GM19397 (cell line): Measurements from ENCODE around the gene NKD1.

Source experiments
- ATAC-seq: cut with Tn5 transposase; IDR thresholded peaks from one replicate; pipeline ENCODE4 v1.9.1; 2021; ENCODE audit warnings: mild to moderate bottlenecking, moderate library complexity; ENCODE audit not compliant: unreplicated experiment

Gene NKD1

DNA sequence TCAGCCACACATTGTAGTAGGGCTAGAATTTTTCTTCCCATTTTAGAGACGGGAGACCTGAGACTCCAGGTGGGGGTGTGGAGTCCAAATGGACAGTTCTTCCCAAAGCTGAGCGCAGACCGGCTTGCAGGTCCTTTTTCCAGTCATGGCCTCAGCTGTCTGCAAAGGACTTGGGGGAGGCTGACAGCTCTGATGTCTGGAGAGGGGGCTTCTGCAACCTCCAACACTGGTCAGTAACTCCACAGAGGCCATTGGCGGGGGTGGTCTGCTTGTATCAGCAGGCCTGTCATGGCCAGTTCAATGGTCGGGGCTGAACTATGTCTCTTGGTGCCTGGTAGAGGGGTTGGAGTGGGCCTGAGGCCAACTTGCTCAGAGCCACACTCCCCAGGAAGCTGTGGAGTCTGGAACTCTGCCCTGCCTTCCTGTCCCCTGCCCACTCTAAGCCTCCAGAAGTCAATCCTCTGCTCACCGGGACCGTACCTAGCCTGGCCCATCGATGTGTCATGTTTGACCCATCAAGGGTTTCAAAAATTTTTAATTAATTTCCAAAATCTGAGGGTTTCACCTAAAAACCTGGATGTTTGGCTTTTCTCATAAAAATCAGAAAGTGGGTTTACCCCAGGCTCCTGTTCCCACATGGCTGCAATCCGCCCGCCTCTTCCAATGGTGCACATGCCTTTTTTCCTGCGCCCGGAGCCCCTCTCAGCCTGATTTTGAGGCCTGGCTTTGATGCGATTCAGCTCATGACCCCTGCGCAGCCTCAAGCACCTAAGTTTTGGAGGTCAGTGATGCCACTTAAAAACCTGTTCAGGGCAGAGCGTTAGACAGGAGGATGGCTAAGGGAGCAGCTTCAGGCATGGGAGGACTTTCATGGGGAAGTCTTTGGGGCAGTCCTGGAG, 93.0 kb downstream of the NKD1 start:
- ATAC-seq, result no peak

DNA sequence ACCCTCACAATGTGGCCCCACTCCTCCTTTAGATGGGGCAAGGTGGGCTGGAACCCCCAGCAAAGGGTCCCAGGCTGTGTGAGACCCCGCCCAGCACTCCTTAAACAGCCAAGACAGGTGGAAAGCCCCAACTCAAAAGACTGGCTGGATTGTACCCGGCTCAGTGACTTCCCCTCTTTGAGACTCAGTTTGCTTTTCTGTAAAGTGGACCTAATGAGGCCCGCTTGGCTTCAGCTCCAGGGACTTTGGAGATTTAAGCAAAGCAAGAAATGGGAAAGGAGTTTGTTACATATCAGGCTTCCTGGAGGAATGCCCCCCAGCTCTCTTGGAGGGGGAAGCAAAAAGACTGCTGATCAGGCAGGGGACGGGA, 93.6 kb downstream of the NKD1 start:
- no peak for ATAC-seq

DNA sequence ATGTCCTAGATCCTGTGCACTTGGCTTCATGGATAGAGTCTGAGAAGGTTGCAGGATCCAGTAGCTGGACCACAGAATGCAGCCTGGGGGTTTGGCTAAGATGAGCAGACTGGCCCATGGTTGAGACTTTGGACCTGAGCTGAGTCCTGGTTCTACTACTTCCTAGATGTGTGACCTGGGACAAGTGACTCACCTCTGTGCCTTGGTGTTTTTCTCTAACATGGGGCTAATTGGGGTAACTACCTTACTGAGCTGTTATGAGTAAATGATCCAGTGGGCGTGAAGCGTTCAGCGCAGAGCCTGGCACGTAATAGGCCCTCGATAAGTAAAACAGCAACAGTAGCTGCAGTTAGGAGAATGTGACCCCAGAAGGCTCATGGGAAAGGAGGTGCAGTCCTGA, 94.2 kb downstream of the NKD1 start:
- ATAC-seq, result no peak

DNA sequence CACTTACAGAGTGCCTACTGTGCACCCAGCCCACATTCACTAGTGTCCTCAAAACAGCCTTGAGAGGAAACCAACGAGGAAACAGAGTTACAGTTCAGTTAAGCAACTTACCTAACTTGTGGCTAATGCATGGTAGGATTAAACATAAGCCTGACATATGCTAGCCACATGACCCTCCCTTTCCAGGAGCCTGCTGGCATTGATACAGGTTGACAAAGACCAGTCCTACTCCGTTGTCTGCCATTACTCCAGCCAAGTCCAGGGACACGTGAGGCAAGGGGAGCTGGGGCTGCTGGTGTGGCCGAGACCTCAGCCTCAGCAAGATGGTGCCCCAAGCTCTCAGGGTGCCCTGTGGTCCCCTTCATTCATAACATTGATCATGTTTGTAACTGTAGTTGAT, 95.0 kb downstream of the NKD1 start:
- ATAC-seq, result no peak

DNA sequence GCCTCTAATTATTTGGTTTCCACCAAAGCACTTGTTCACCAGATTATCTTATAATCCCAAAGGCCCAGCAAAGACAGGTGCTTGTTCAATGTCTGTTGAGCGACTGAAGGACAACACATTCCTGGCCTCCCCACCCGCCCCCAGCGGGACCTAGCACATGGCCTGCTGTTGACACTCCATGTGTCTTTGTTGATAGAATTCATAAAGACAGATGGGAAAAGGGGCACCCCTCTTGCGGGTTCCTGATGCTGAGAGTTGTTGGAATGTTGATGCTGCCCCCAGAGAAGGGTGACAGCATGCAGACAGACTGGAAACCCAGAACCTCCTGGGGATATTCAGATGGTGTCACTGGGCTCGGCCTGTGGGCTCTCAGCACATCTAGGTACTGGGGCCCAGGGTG, 96.0 kb downstream of the NKD1 start:
- ATAC-seq, result no peak

DNA sequence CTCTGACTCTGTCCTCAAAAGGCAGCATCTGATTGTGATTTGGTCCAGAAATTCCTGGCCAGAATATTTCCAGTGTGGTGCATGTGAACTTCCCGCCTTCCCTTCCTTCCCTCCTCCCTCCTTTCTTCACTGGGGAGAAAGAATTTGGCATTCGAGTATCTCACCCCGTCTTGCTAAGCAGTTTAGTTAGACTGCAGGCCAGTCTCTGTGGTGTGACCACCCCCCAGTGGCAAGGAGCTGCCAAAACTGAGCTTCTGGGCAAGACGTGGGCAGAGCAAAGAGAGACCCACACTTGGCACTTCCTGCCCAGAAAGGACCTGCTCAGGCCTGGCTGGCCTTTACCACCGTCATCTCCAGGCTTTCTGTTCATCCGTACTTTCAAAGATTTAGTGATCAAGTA, 96.5 kb downstream of the NKD1 start:
- ATAC-seq, result no peak

DNA sequence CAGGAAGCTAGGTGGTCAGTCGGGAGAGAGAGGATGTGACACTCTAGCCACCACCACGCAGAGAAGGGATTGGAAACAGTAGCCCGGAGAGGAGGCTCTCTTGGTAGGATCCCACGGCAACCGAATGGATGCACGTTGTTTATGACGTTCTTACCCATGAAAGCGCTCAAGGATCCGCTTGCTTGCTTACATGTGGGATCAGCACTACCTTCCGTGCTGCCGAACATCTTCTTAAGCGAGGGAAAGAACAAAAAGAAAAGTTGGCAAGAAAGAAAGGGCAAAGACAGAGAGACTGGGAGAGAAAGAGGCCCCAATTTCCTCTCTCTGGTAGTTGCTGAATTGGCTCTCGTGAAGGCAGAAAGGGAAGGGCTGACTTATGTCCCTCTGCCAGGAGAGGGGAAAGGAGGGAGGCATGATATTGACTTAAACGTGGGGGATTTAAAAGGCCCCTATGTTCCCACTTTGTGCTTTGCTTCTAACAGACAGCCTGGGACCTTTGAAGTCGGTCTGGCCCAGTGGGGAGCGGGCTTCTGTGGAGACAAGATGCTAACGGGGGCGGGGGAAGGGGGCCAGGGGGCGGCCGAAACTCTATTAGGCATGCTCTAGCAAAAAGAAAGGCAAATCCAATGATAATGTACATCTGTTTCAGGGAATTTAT, 97.5 kb downstream of the NKD1 start:
- ATAC-seq, result no peak

DNA sequence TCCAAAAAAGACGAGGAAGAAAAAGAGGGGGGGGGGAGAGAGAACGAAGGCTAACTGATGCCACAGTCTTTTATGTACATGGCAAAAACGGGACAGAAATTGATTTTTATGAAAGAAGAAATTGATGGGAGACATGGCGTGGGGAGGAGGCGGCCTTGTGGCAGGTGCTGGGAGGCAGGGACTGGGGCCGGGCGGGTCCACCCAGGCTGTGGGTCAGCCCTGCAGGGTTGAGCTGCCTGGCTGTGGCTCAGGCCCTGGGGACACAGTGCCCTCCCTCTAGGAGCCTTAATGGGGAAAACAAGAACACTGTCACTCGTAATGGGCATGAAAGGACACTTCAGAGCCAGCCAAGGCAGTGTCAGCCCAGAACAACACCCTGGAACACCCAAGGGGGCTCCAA, 98.1 kb downstream of the NKD1 start:
- ATAC-seq, result no peak

DNA sequence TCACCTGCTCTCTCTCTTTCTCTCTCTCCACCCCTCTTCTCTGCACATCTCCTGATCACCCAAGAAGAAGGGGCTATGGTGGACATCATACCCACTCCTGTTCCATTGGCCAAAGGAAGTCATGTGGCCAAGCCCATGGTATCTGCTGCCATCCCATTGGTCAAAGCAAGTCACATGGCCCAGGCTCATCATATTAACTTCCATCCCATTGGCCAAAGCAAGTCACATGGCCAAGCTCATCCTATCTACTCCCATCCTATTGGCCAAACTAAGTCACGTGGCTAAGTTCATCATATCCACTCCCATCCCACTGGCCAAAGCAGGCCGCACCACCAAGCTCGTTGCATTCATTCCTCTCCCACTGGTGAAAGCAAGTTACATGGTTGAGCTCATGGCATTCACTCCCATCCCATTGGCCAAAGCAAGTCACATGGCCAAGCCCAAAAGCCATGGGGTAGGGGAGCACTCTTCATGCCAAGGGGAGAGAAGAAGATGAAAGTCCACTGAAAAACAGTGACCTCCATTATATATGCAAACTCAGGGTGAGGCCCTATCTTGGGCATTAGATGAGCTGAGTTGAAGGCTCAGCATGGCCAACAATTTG, 103.7 kb downstream of the NKD1 start:
- no peak for ATAC-seq

DNA sequence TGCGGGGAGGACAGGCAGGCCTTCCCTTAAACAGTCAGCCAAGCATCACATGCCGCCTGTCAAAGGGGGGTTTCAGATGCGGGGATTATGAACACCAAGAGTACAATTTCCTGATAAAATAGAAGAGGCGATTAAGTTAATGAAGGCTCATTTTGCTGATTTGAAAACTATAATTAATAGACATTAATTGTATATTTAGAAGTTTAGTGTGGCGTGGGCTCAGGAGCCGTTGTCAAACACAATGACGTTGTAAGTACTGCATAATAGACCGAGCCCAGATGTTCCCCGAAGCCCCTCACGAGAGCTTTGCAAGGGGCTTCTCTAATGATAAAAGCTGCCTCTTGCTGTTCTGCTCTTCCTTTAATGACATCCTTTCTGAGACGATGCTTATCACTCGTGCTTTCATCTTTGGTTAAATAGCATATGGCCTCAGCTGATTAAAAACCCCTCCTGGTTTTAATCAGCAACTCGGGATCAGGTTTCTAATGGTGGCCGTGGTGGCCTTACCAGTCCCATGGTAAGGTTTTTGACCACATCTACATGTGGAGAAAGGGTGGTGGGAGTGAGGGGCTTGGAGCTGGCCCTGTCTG, 104.7 kb downstream of the NKD1 start:
- no peak for ATAC-seq

DNA sequence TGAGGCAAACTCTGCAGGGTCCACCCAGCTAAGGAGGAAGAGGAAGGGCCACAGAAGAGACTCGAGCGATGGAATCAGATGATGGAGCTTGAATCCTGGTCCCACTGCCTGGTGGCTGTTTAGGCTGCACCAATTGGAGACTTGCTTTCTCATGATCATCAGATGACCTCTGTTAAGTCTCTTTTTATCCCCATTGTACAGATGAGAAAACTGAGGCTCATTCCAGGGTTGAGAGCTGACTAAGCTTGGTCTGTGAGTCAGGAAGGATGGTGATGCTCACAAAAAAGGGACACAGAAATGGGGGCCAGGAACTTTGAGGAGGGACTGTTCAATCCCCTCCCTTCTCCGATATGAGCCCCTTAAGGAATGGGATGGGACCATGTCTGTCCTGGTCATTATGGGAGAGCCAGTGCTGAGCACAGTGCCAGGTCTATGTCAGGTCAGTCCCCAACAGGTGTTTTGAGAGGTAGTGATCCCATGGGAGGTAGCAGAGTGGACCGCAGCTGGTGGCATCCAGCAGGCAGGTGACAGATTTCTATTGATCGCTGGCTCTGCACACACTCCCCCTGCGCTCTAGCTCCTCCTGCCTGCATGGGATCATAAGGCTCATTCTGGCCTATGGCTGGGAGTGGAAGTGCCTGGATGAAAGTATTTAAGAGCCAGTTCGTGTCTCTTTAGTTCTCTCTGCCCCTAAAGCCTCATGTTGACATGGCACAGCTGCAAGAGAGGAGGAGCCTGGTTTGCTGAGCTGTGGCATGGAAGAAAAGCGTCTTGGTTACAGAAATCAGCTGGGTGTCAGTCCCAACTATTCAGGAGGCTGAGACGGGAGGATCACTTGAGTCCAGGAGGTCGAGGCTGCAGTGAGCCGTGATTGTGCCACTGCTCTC, 105.7 kb downstream of the NKD1 start:
- ATAC-seq, result no peak

DNA sequence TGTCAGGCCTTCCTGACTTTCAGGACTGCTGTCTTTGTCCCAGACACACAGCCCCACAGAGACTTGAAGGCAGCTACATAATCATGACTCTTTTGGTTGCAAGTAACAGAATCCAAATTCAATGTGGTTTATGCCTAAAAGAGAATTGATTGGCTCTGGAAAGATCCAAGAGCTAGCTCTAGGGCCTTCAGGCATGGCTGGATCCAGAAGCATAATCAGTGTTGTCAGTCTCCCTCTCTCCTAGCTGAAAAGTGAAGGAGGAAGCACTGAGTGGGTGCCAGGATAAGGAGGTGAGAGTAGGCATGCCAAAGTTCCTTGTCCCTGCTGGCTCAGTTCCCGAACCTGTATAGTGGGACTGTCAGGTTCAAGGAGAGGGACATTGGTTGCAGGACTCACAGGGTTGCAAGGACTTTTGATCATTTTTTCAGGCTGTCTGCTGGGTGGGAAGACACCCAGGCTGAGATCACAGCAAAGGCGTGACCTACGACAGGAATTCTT, 107.4 kb downstream of the NKD1 start:
- no peak for ATAC-seq

DNA sequence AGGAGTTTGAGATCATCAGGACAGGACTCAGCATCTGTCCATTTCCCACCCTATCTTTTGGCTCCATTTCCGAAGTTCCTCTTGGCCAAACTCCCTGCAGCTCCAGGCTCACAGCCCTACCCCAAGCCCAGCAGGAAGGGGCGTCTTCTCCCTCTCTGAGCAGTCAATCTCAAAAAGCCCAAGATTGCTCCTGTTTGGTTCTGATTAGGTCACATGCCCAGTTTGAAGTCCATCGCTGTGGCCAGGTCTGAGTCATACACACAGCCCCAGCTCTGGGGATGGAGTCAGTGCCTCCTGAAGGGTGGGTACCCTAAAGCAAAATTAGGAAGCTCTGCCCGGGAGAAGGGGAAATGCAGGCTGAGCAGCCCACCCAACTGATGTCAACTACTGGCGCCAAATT, 109.0 kb downstream of the NKD1 start:
- ATAC-seq, result no peak

DNA sequence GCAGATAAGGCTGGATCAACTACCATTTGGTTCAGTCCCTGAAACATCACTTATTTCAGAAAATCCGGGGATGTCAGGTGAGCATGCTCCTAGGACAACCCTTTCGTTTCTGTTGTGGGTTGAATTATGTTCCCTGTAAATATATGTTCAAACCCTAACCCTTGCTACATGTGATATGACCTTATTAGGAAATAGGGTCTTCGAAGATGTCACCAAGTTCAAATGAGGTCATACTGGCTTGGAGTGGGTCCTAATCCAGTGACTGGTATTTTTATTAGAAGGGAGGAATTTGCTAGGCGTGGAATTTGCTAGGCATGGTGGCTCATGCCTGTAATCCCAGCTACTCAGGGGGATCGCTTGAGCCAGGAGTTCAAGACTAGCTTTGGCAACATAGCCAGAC, 111.6 kb downstream of the NKD1 start:
- no peak for ATAC-seq

DNA sequence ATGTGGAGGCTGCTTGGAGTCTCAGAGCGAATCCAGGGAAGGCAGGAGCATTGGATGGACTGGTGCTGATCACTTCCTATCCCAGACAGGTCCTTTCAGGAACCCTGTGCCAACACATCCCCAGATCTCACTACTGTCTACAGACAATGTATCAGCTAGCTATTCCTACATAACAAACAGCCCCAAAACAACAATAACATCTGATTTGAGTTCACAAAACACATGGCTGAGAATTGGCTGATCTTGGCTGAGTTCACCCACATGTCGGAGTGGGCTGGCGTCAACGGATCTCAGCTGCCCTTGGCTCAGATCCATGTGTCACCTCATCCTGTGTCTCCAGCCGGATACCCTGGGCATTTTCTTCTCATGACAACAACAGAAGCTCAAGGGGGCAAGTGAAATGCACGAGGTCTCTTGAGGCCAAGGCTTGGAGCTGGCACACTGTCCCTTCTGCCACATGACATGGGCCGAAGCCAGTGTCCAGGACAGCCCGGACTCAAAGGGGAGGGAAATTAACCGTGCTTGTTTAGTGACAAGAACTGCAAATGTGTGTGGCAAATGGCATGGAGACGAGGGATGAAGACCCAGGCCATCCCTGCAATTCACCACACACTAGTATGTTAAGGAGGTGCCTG, 114.2 kb downstream of the NKD1 start:
- ATAC-seq, result no peak

DNA sequence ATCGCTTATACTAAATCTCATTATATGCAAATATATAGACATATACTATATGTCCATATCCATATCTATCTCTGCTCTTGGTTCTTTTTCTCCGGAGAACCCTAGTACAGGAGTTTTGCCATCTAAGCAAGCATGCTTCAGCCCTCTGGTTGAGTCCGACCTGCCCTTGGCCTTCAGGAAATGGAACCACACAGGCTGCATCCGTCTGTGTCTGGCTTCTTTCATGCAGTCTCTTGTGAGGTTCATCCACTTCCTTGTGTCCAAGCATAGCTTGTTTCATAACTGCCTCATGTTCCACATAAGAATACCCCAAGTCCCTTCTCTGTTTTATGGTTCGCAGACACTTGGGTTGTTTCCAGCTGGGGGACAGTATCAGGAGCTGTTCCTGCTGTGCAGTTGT, 116.1 kb downstream of the NKD1 start:
- no peak for ATAC-seq

DNA sequence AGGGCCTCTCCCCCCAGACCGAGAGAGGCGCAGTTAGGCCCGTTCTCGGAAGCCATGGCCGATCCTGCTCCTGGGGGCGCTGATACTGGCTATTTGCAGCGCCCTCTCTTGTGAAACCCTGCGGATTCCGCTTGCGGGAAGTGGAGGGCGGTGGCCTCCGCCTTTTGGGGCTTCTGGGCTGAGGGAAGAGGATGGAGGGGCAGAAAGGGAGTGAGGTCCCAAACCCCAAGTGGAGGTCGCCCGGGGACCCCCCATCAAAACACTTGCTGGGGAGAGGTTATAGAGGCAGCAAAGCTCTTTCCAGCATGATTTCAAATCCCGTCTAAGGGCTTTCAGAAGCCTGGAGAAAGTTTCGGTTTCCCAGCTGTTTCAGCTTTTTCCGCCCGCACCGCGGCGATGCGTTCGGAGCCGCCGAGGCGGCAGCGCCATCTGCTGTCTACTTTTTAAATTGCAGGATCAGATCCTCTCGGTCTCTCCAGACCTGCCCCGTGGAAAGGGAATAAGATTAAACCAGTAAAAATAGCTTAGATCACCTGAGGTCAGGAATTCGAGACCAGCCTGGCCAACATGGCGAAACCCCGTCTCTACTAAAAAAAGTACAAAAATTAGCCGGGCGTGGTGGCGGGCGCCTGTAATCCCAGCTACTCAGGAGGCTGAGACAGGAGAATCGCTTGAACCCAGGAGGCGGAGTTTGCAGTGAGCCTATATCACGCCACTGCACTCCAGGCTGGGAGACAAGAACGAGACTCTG, 117.1 kb downstream of the NKD1 start:
- ATAC-seq, result no peak

DNA sequence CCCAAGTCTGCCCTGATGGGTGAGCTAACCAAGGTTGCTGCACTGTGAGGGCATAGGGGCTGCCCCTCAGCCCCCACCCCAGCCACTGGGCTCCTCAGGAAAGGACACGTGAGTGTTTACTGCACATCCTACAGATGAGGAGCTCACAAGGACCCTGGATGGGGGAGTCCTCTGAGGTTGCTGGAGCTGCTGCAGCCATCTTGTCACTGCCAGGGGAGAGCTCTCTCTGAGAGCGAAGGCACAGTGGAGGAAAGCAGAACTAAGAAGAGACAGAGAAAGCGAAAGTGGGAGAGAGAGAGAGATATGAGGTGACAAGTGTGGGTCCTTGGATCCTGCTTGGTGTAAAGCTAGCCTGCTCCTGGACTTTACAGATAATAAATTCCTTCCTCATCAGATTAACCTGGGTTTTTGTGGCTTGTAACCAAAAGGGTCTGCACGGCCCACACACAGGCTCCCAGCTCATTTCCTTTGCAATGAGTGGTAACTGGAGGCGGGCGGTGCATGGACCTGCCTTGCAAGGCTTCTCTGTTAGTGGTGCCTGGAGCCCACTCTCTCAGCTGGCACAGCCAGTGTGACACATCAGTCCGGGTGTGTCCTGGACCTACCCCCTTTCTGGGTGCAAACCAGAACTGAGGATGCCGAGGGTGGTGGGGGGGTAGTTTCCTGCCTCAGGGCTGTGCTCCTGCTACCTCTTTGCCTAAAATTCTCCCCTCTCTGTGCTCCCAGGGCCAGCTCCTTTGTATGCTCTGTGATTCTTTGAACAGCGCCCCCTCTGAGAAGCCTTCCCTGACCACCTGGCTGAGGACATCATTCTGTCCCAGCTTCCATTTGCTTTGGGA, 118.7 kb downstream of the NKD1 start:
- peak; percentile 72 for ATAC-seq
